Esophagus squamous epithelium (tissue), 5 donors: Measurements from ENCODE around the gene RBBP7. TPM values are rescaled to one million over a fixed set of nuclear protein-coding genes. Genes with fewer than 3 reads are reported as not detected.

Source experiments
- DNase-seq: peaks from one replicate; lab custom pipeline; 2025; lab: John Stamatoyannopoulos, UW
- H3K27ac ChIP-seq, 4 donors: fragments of 200-600 bp; sonication (generic); one replicate each; pipeline ENCODE4 v1.5.1; 2016 to 2019; ENCODE audit warnings: mild to moderate bottlenecking in 1 of 4
- H3K27me3 ChIP-seq, 4 donors: fragments of 200-600 bp; sonication (generic); 1 replicate in 3 of 4; 2 replicates in 1 of 4; pipeline versions ENCODE4 v1.5.1 to v1.6.0; 2017 to 2021; ENCODE audit warnings: antibody characterized with exemption in 1 of 4
- H3K36me3 ChIP-seq, 3 donors: fragments of 200-600 bp; sonication (generic); one replicate each; pipeline ENCODE4 v1.5.1; 2016 to 2019
- H3K4me1 ChIP-seq, 3 donors: fragments of 200-600 bp; sonication (generic); one replicate each; pipeline ENCODE4 v1.5.1; 2017 to 2019
- H3K4me3 ChIP-seq, 4 donors: fragments of 200-600 bp; sonication (generic); 1 replicate in 3 of 4; 2 replicates in 1 of 4; pipeline ENCODE4 v1.5.1; 2016 to 2019; ENCODE audit warnings: mild to moderate bottlenecking in 2 of 4, moderate library complexity in 1 of 4
- H3K9me3 ChIP-seq, 3 donors: fragments of 200-600 bp; sonication (generic); one replicate each; pipeline ENCODE4 v1.5.1; 2016 to 2019
- POLR2A ChIP-seq, 4 donors: fragments of 450-650 bp; IDR thresholded peaks; one replicate each; pipeline ENCODE4 v1.6.1; 2017; ENCODE audit warnings: antibody characterized with exemption in 4 of 4, mild to moderate bottlenecking in 4 of 4, moderate library complexity in 3 of 4
- whole genome bisulfite sequencing, 2 donors: methylation state at CpG; one replicate each; pipeline ENCODE4 v1.1.5; 2018; 5-methylcytosine and 5-hydroxymethylcytosine counted together
- intact Hi-C: fragments of 100-400 bp; cut with DNase I; formaldehyde crosslinking; loops from one replicate; pipeline ENCODE4 v1.15.0; 2022
- total RNA-seq, 4 donors: library from RNA; depleted of rRNA; stranded (reverse); fragments of >200 nt; gene quantifications; one replicate each; pipeline ENCODE4 v1.1.0, GENCODE V29; 2016
- TF ChIP-seq, protein P1 (sequence below), 6 experiments: fragments of 450-650 bp in 4 of 6; fragments of 200-600 bp in 2 of 6; sonication (generic) in 2 of 6; IDR thresholded peaks; one replicate each; pipeline ENCODE4 v1.5.1; 2016 to 2019; ENCODE audit warnings: antibody characterized with exemption in 6 of 6, mild to moderate bottlenecking in 4 of 6, moderate library complexity in 4 of 6
- donor health status: DM: yes; HTN: yes; CAD: no.

Gene RBBP7
- total RNA-seq, 4 donors from 2014 or later: 41.1 to 91.9 (median 74.1) TPM

DNA sequence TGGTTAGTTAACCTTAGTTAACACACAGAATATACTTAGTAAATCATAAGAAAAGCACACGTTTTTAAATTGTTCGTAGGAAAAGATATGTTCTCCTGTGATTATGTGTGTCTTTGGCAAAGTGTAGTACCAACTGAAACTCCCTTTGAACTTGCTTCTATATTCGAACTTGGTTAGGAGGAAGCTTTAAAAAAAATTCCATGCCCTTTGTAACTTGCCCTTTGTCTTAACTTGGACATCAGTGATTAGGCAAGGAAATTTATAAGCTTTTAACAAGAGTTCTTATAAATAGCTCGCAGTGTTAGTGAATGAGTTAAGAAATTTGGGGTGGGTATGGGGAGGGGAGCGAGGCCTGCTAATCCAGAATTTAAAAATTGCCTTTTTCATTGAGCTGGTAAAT lies 50.5 kb downstream of the RBBP7 start:
- Histone ChIP-seq H3K27ac (no peak overlapping the region), H3K9me3 (no peaks in the 10 kb centered on the region), H3K27me3 (no peaks in the 10 kb centered on the region), H3K4me1 (no peaks in the 10 kb centered on the region), H3K36me3 (peaks cover 0 to 60% (median 0%) of the 10 kb centered on the region in 3 donors), H3K4me3 (no peak overlapping the region)
- WGBS, 2 donors: 78 to 84% methylated on average over 5 of the region's 5 CpGs
- DNase-seq: no peak
- intact Hi-C loops: no loop called here
- TF ChIP-seq, protein P1, sequence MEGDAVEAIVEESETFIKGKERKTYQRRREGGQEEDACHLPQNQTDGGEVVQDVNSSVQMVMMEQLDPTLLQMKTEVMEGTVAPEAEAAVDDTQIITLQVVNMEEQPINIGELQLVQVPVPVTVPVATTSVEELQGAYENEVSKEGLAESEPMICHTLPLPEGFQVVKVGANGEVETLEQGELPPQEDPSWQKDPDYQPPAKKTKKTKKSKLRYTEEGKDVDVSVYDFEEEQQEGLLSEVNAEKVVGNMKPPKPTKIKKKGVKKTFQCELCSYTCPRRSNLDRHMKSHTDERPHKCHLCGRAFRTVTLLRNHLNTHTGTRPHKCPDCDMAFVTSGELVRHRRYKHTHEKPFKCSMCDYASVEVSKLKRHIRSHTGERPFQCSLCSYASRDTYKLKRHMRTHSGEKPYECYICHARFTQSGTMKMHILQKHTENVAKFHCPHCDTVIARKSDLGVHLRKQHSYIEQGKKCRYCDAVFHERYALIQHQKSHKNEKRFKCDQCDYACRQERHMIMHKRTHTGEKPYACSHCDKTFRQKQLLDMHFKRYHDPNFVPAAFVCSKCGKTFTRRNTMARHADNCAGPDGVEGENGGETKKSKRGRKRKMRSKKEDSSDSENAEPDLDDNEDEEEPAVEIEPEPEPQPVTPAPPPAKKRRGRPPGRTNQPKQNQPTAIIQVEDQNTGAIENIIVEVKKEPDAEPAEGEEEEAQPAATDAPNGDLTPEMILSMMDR (IDR thresholded peaks at IDR 0.05): no peak
- no peak for TF ChIP-seq POLR2A (IDR thresholded peaks at IDR 0.05)

DNA sequence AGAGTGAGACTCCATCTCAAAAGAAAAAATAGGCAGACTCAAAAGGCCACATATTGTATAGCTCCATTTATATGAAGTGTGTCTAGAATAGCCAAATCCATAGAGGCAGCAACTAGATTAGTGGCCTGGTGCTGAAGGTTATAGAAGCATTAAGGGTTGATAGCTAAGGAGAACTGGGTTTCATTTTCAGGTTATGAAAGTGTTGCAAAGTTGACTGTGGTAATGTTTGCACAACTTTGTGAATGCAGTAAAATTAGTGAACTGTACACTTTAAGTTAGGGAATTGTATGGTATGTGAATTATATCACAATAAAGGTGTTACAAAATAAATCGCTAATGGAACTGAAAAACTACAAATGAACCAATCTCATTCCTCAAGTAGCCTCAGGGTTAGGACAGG lies 55.6 kb downstream of the RBBP7 start:
- no peak for DNase-seq
- H3K27ac ChIP-seq: no peak overlapping the region
- no peak for TF ChIP-seq POLR2A (IDR thresholded peaks at IDR 0.05)
- TF ChIP-seq, protein P1 (IDR thresholded peaks at IDR 0.05): no peak
- H3K4me3 ChIP-seq: no peak overlapping the region
- peaks cover 0 to 13% (median 0%) of the 10 kb centered on the region in 3 donors for H3K36me3 ChIP-seq
- H3K27me3 ChIP-seq: no peaks in the 10 kb centered on the region
- intact Hi-C loops: no loop called here
- no peaks in the 10 kb centered on the region for H3K9me3 ChIP-seq
- no peaks in the 10 kb centered on the region for H3K4me1 ChIP-seq
- 92 to 94% methylated on average over 1 of the region's 1 CpG for WGBS, 2 donors

DNA sequence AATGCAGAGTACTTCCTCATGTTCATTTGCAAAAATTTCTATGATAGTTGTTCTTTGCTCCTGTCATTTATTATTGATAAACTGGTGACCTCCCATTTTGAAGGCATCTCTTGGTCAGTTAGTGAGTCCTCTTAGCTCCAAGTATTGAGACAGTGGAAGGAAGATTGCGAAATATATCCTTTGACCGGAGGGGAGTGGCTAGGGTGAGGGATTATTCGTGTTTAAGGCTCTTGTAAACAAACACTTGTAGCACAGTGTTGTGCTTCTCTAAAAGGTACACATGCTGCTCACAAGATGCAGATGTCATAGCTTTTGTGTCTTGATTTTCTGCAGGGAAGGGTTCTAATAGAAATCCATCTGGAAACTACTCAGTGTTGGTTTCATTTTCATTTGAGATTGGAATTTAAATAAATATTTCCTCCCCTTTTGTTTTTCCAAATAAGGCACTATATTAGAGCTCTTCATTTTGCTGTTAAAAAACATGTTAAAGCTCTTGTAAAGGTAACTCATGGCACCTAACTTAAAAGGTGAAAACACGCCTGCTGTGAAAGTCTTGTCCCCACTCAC lies 62.1 kb downstream of the RBBP7 start:
- intact Hi-C loops: no loop called here
- Histone ChIP-seq H3K4me3 (peak overlapping the region in 3 of 4 donors; percentile 18 to 56 (median 24)), H3K27me3 (no peaks in the 10 kb centered on the region), H3K9me3 (no peaks in the 10 kb centered on the region), H3K4me1 (peaks cover 3 to 16% (median 3%) of the 10 kb centered on the region in 3 donors), H3K36me3 (no peaks in the 10 kb centered on the region), H3K27ac (peak overlapping the region in 3 of 4 donors; percentile 32 to 63 (median 54))
- no peak for DNase-seq
- 30 to 55% methylated on average over 4 of the region's 4 CpGs for WGBS, 2 donors
- TF ChIP-seq POLR2A (IDR thresholded peaks at IDR 0.05): no peak
- TF ChIP-seq, protein P1 (IDR thresholded peaks at IDR 0.05): no peak

DNA sequence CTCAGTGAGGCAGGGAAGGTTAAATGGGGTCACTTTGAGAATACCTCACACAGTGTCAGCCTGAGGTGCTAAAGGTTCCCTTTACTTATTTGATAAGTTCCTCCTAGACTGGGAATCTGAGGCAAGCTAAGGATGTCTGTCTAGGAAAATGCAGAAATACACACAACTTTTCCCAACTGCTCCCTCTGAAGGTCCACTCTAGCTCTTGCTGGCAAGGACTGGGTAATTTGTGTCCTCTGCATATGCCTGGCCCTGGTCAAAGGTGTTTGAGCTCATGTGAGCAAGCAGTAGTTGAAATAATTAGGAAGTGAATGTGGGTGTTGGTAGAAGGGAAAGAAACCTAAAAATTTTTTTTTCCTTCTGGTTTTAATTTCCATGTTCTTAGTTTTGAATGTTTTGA lies 62.6 kb downstream of the RBBP7 start:
- peak overlapping the region in 3 of 4 donors; percentile 53 to 63 (median 54) for H3K27ac ChIP-seq
- H3K4me1 ChIP-seq: peaks cover 3 to 16% (median 3%) of the 10 kb centered on the region in 3 donors
- H3K4me3 ChIP-seq: no peak overlapping the region
- no peak for TF ChIP-seq POLR2A (IDR thresholded peaks at IDR 0.05)
- TF ChIP-seq, protein P1 (IDR thresholded peaks at IDR 0.05): no peak
- DNase-seq: no peak
- intact Hi-C loops: no loop called here
- H3K36me3 ChIP-seq: no peaks in the 10 kb centered on the region
- no peaks in the 10 kb centered on the region for H3K9me3 ChIP-seq
- H3K27me3 ChIP-seq: no peaks in the 10 kb centered on the region

DNA sequence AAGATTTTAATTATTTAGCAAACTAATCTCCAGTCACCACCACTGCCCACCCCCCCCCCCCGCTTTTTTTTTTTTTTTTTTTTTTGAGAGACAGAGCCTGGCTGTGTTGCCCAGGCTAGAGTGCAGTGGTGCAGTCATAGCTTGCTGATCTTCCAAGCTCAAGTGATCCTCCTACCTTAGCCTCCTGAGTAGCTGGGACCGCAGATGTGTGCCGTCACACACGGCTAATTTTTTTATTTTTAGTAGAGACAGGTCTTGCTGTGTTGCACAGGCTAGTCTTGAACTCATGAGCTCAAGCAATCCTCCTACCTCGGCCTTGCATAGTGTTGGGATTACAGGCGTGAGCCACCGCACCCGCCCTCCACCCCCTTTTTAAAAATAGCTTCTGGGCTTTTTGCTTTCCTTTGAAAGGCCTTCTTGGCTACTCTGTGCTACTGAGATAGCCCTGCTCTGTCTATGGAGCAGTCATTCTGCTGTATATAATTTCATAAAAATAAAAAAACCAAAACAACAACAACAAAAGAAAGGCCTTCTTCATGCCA lies 65.2 kb downstream of the RBBP7 start:
- WGBS, 2 donors: 63 to 79% methylated on average over 4 to 8 of the region's 8 CpGs

More for the DNA sequence above, 65.2 kb downstream of the RBBP7 start:
- no peaks in the 10 kb centered on the region for H3K27me3 ChIP-seq
- no peaks in the 10 kb centered on the region for H3K9me3 ChIP-seq
- no peak overlapping the region for H3K27ac ChIP-seq
- TF ChIP-seq, protein P1 (IDR thresholded peaks at IDR 0.05): no peak
- TF ChIP-seq POLR2A (IDR thresholded peaks at IDR 0.05): no peak
- H3K36me3 ChIP-seq: no peaks in the 10 kb centered on the region
- H3K4me3 ChIP-seq: no peak overlapping the region
- no peak for DNase-seq
- intact Hi-C loops: no loop called here
- H3K4me1 ChIP-seq: peaks cover 3 to 16% (median 3%) of the 10 kb centered on the region in 3 donors
